ENCODE results near the gene CHD2.

DNA sequence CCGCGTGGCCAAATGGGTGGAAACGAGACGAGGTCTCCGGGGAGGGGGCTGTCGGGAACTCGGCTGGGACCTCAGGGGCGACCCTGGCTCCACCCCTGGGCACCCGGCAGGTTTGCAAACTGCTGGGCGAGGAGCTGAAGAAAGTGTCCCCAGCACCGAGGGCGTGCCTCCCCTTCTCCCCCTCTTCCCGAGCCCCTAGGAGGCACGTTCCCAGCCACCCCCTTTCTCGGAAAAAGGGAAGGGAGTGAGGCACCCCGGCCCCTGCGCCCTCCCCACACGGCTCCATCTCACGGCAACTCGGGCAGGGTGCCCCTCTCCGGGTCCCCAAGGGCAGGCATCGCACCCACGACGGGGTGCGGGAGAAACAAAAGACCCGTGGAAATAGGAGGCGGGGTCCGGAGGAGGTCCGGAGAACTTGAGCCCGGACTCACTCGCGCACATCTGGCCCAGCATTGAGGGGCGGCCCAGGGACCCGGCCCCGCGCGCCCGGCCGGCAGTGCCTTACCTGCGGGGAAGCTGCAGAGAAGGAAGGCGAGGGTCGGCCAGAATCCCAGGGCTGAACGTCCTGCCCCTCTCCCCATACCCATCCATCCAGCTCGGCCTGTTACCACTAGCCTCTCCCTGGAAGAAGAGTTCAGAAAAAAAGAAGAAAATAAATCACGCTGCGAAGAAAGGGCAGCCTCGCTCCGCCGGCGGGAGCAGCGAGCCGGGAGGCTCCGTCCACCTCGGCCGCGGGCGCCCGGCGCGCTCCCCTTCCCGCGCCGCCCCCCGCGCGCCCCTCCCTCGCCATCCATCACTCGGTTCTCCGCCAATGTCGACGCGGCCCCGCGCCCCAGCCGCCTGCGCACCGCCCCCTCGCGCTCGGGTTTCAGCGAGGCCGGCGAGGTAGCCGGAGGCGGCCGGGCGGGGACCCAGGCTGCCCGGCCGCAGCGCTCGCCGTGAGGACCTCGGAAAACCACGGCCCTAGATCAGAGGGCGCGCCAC, 172.6 kb downstream of the CHD2 start:
- TF ChIP-seq CTCF (IDR thresholded peaks at IDR 0.05): no peak
- no peak for TF ChIP-seq PHF8 (IDR thresholded peaks at IDR 0.05; ENCODE audit: borderline replicate concordance, low read depth)
- TF ChIP-seq, protein P1, sequence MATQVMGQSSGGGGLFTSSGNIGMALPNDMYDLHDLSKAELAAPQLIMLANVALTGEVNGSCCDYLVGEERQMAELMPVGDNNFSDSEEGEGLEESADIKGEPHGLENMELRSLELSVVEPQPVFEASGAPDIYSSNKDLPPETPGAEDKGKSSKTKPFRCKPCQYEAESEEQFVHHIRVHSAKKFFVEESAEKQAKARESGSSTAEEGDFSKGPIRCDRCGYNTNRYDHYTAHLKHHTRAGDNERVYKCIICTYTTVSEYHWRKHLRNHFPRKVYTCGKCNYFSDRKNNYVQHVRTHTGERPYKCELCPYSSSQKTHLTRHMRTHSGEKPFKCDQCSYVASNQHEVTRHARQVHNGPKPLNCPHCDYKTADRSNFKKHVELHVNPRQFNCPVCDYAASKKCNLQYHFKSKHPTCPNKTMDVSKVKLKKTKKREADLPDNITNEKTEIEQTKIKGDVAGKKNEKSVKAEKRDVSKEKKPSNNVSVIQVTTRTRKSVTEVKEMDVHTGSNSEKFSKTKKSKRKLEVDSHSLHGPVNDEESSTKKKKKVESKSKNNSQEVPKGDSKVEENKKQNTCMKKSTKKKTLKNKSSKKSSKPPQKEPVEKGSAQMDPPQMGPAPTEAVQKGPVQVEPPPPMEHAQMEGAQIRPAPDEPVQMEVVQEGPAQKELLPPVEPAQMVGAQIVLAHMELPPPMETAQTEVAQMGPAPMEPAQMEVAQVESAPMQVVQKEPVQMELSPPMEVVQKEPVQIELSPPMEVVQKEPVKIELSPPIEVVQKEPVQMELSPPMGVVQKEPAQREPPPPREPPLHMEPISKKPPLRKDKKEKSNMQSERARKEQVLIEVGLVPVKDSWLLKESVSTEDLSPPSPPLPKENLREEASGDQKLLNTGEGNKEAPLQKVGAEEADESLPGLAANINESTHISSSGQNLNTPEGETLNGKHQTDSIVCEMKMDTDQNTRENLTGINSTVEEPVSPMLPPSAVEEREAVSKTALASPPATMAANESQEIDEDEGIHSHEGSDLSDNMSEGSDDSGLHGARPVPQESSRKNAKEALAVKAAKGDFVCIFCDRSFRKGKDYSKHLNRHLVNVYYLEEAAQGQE (IDR thresholded peaks at IDR 0.05): no peak
- TF ChIP-seq, protein P2, sequence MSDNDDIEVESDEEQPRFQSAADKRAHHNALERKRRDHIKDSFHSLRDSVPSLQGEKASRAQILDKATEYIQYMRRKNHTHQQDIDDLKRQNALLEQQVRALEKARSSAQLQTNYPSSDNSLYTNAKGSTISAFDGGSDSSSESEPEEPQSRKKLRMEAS (IDR thresholded peaks at IDR 0.05): no peak; the same call in none of the 2 replicates
- TF ChIP-seq NPAS2 (CRISPR knock-in tag; IDR thresholded peaks at IDR 0.05; ENCODE audit: borderline replicate concordance): no peak
- no peak for TF ChIP-seq ZSCAN20 (CRISPR knock-in tag; IDR thresholded peaks at IDR 0.05)
- TF ChIP-seq RCOR1 (IDR thresholded peaks at IDR 0.05; ENCODE audit: low read depth, low read length): no peak

Measured in A549 (cell line).